Measurements from ENCODE around the gene FSTL5. TPM values are rescaled to one million over a fixed set of nuclear protein-coding genes. Genes with fewer than 3 reads are reported as not detected.

FSTL5 gene
- total RNA-seq, 2 donors from 2014 or later = 0.24 to 1.1 TPM

DNA sequence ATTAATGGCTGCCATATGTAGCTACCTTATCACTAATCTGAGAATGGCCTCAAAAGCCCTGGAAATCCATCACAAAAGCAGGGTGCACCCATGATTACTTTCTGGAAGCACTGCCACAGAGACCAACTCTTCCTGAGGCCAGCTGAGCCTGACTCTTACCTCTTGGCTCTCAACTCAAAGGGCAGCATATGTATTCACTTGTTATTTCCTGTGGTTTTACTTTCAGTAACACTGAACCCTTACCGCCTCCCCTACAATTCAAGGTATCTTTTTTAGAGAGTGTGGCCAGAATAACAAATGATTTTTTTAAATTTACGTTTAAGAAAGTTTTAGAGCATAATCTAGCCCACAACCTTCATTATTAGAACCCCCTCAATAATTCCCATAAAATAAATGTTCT lies 434.9 kb downstream of the FSTL5 start:
- no peak overlapping the region for H3K4me3 Mint-ChIP-seq
- H3K9me3 ChIP-seq (ENCODE audit: control insufficient read depth, low read length) = peaks cover 7% of the 10 kb centered on the region
- H3K4me1 Mint-ChIP-seq = peaks cover 6% of the 10 kb centered on the region
- H3K4me1 ChIP-seq (ENCODE audit: control insufficient read depth, insufficient read depth, low read length) = no peaks in the 10 kb centered on the region
- H3K36me3 Mint-ChIP-seq (ENCODE audit: low read depth) = no peaks in the 10 kb centered on the region
- no peaks in the 10 kb centered on the region for H3K27me3 Mint-ChIP-seq (ENCODE audit: insufficient read depth)
- no peak overlapping the region for H3K9ac ChIP-seq (ENCODE audit: extremely low read depth, low read length, poor library complexity, severe bottlenecking)
- TF ChIP-seq, protein P1, sequence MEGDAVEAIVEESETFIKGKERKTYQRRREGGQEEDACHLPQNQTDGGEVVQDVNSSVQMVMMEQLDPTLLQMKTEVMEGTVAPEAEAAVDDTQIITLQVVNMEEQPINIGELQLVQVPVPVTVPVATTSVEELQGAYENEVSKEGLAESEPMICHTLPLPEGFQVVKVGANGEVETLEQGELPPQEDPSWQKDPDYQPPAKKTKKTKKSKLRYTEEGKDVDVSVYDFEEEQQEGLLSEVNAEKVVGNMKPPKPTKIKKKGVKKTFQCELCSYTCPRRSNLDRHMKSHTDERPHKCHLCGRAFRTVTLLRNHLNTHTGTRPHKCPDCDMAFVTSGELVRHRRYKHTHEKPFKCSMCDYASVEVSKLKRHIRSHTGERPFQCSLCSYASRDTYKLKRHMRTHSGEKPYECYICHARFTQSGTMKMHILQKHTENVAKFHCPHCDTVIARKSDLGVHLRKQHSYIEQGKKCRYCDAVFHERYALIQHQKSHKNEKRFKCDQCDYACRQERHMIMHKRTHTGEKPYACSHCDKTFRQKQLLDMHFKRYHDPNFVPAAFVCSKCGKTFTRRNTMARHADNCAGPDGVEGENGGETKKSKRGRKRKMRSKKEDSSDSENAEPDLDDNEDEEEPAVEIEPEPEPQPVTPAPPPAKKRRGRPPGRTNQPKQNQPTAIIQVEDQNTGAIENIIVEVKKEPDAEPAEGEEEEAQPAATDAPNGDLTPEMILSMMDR (conservative IDR thresholded peaks at IDR 0.05) = no peak
- H3K9me3 Mint-ChIP-seq = peaks cover 7% of the 10 kb centered on the region
- 94% methylated on average over 2 of the region's 2 CpGs; no CpG with 5 or more reads in 1 of the 2 experiments for WGBS, 2 experiments (ENCODE audit: insufficient coverage in 1 of 2, insufficient read length in 1 of 2)
- DNase-seq = no peak
- H3K27ac Mint-ChIP-seq = no peak overlapping the region
- H3K27me3 ChIP-seq (ENCODE audit: control insufficient read depth, insufficient read depth, low read length, poor library complexity, severe bottlenecking) = no peaks in the 10 kb centered on the region
- H3K27ac ChIP-seq (ENCODE audit: low read depth, low read length) = no peak overlapping the region
- no peaks in the 10 kb centered on the region for H3K36me3 ChIP-seq (ENCODE audit: control insufficient read depth, insufficient read depth, low read length)
- H3K4me3 ChIP-seq (ENCODE audit: low read length) = no peak overlapping the region

DNA sequence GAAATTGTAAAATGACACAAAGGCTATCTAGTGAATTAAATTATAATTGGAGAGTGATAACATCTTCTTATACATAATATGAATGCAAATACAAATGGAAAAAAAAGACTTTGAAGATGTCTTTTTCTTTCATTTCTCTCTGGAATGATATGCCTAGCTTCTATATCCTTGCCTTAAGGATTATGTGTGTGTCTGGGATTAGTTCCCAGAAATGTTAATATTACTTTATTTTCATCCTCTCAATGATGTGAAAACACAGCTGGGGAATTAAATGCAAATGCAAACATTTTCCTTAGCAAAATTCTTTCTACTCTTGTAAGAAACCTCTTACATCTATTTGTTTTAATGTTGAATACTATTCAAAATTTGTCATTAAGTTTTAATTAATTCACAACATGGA lies 441.9 kb downstream of the FSTL5 start:
- H3K4me1 Mint-ChIP-seq = no peaks in the 10 kb centered on the region
- Histone ChIP-seq H3K36me3 (ENCODE audit: control insufficient read depth, insufficient read depth, low read length) (no peaks in the 10 kb centered on the region), H3K27ac (ENCODE audit: low read depth, low read length) (no peak overlapping the region), H3K9ac (ENCODE audit: extremely low read depth, low read length, poor library complexity, severe bottlenecking) (no peak overlapping the region), H3K4me3 (ENCODE audit: low read length) (no peak overlapping the region), H3K9me3 (ENCODE audit: control insufficient read depth, low read length) (no peaks in the 10 kb centered on the region), H3K4me1 (ENCODE audit: control insufficient read depth, insufficient read depth, low read length) (no peaks in the 10 kb centered on the region), H3K27me3 (ENCODE audit: control insufficient read depth, insufficient read depth, low read length, poor library complexity, severe bottlenecking) (no peaks in the 10 kb centered on the region)
- TF ChIP-seq, protein P1 (conservative IDR thresholded peaks at IDR 0.05) = no peak
- DNase-seq = no peak
- H3K27ac Mint-ChIP-seq = no peak overlapping the region
- H3K27me3 Mint-ChIP-seq (ENCODE audit: insufficient read depth) = no peaks in the 10 kb centered on the region
- no peaks in the 10 kb centered on the region for H3K9me3 Mint-ChIP-seq
- no peaks in the 10 kb centered on the region for H3K36me3 Mint-ChIP-seq (ENCODE audit: low read depth)
- H3K4me3 Mint-ChIP-seq = no peak overlapping the region

DNA sequence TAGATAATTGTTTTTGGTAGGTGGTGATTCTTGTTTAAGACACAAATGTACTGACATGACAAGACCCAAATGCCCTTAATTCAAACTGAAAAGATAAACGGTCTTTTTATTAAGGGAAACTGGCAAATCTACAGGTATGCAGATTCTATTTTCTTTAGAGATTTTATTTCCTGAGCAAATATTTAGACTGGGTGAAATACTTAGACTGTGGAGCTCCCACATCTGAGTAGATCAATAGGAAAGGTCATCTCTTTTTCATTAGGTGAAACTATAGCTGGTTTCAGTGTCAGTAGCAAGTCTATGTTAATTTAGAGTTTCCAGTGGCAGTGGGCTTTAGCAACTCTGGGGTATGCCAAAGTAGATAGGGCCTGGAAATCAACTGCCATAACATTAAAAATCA lies 446.7 kb downstream of the FSTL5 start:
- no peaks in the 10 kb centered on the region for H3K36me3 ChIP-seq (ENCODE audit: control insufficient read depth, insufficient read depth, low read length)
- no peak for DNase-seq
- H3K4me1 Mint-ChIP-seq = no peaks in the 10 kb centered on the region
- H3K4me1 ChIP-seq (ENCODE audit: control insufficient read depth, insufficient read depth, low read length) = no peaks in the 10 kb centered on the region
- no peak overlapping the region for H3K4me3 ChIP-seq (ENCODE audit: low read length)
- no peaks in the 10 kb centered on the region for H3K9me3 ChIP-seq (ENCODE audit: control insufficient read depth, low read length)
- no peaks in the 10 kb centered on the region for H3K27me3 ChIP-seq (ENCODE audit: control insufficient read depth, insufficient read depth, low read length, poor library complexity, severe bottlenecking)
- H3K27me3 Mint-ChIP-seq (ENCODE audit: insufficient read depth) = no peaks in the 10 kb centered on the region
- no peak overlapping the region for H3K9ac ChIP-seq (ENCODE audit: extremely low read depth, low read length, poor library complexity, severe bottlenecking)
- 100% methylated on average over 1 of the region's 1 CpG for WGBS, 2 experiments (ENCODE audit: insufficient coverage in 1 of 2, insufficient read length in 1 of 2)
- H3K4me3 Mint-ChIP-seq = no peak overlapping the region
- no peak overlapping the region for H3K27ac Mint-ChIP-seq
- no peak overlapping the region for H3K27ac ChIP-seq (ENCODE audit: low read depth, low read length)
- TF ChIP-seq, protein P1 (conservative IDR thresholded peaks at IDR 0.05) = no peak
- H3K9me3 Mint-ChIP-seq = no peaks in the 10 kb centered on the region
- H3K36me3 Mint-ChIP-seq (ENCODE audit: low read depth) = no peaks in the 10 kb centered on the region

Measured in endodermal cell (in vitro differentiated cells).